Tongue (tissue), 2 donors: ENCODE measurements around the gene PLA2G2F. TPM values are rescaled to one million over a fixed set of nuclear protein-coding genes. Genes with fewer than 3 reads are reported as not detected.

Experiments used
- DNase-seq: peaks from one replicate; pipeline ENCODE4 v3.0.0-alpha.2; 2015
- total RNA-seq: library from RNA; depleted of rRNA; stranded (reverse); fragments of >200 nt; gene quantifications from one replicate; pipeline ENCODE4 v1.2.3, GENCODE V29; 2014

Gene PLA2G2F
- total RNA-seq, result not detected

DNA sequence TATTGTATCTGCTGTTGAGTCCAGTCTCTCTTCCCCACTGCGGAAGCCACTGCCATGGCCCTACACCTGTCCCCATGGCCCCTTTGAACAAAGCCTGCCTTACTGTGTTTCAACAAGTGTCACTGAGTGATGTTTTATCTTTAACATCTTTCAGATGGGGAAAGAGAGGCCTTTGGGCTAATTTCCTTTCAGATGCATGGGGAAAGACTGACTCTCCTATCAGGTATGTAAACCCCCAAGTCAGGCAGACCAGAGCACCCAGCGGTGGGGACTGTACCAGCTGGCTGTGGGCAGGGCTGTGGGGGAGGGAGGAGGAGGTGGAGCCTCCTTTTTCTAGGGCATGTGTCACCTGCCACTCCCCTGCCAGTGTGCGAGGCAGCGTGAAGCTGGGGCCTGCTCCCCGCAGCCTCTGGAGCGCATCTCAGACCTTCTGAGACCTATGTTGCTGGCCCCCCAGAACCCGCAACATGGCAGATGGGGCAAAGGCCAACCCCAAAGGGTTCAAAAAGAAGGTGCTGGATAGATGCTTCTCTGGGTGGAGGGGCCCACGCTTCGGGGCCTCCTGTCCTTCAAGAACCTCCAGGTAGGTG is at the start of gene PLA2G2F:
PLA2G2F (plus strand) TSS at position 363 of the 590 bp plus-strand sequence; CDS start at position 468, 105 bp downstream.
- DNase-seq, result no peak

GRCh38 chr1:20089328-20090077 is 49.6 kb upstream of the PLA2G2F start:
- no peak for DNase-seq

DNA sequence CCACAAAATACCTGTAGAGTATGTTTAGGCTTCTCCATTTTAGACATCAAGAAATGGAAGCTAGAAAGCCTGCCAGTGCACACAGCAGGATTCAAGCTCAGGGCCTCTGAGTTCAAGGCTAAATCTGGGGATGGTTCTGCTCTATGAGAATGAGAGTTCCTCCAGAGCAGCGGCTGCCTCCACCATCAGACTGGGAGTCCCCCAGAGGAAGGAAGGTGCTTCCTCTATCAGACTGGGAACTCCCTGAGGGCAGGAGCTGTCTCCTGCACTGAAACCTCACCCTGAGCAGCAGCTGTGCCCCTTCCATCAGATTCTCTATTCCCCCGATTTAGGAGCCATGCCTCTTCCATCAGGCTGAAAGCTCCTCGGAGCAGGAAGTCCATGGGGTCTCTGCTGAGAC is 49.0 kb upstream of the PLA2G2F start:
- no peak for DNase-seq

GRCh38 chr1:20090641-20091040 is 48.5 kb upstream of the PLA2G2F start:
- DNase-seq, result no peak

- DNase-seq, result no peak
Observed at GRCh38 chr1:20093303-20093702, 45.8 kb upstream of the PLA2G2F start.

- DNase-seq, result peak; percentile 28
Observed at GRCh38 chr1:20093940-20094391, 45.2 kb upstream of the PLA2G2F start.

DNA sequence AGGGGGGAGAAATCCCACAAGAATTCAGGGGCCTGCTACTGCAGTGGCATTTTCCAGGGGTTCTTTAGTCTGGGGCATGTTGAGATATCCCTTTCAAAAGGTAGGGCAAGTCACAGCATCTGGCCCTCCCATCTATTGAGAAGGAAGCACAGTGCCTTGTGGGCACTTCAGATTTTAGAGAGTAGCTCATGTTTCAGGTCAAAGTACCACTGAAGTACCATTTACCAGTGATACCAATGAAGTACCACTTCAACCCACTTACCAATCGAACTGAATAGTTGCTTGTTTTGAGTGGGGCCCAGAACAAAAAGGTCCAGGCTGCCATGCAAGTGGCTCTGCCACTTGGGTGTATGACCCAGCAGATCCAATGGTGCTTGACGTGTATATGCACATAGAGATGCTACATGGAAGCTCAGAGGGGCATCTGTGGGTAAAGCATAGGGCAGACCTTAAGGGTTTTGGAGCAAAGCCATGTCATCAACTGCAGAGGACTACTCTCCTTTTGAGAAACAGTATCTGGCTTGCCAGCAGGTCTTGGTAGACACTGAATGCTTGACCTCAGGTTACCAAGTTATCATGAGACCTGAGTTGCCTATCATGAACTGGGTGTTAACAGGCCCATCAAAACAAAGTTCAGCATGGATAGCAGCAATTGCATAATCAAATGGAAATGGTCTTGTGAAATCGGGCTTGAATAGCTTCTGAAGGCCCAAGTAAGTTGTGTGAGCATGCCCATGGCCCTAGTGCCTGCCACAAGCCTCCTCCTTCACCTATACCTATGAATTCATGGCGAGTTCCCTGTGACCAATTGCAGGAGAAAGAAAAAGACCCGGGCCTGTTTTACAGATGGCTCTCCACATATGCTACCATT is 43.3 kb upstream of the PLA2G2F start:
- no peak for DNase-seq

GRCh38 chr1:20096840-20097447 is 42.2 kb upstream of the PLA2G2F start:
- DNase-seq, result no peak

DNA sequence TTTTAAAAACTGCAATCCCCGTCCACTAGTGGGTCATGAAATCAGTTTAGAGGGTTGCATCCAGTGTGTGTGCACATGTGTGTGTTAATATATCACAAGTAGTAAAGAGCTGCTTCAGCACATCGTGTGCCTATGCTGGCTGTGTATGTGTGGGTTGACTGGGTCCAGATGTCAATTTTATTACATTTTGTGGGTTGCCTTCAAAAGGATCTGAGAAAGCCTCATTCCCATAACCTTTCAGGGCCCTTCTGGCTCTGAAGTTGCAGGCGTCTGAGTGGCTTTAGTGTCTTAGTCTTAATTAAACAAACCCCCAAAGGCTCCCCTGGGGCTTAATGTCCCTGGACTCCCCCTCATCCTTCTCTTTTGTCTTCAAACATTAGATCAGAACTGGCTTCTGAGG is 39.6 kb upstream of the PLA2G2F start:
- no peak for DNase-seq

GRCh38 chr1:20100632-20101355 is 38.3 kb upstream of the PLA2G2F start:
- DNase-seq, result peak; percentile 54

DNA sequence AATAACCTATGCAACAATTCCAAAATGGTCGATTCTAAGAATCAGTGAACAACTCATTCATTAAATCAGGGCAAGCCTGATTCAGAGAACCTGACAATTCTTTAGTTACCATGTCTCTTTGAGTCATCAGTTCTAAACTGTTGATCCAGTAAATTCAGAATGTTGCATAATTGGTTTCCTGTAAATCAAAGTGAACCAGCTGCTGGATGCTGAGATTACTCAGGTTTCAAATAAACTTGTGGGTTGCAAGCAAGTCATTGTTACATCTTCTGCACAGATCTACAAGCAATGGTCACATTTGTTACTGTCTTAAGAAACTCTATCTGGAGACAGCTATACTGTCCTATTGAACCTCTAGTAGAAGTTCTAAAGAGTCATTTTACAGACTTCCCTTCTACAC is 36.2 kb upstream of the PLA2G2F start:
- no peak for DNase-seq

DNA sequence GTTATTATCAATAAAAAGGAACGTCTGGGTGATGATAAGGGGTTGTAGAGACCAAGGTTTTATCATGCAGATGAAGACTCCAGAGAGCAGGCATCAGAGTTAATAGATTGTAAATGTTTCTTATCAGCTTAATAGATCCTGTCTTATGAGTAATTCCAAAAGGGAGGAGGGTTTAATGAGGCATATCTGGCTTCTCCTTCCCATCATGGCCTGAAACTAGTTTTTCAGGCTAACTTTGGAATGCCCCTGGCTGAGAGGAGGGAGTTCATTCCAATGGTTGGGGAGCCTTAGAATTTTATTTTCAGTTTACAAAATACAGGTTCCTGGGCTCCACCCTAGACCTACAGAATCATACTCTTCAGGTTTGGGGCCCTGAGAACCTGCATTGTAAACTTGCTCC is 33.3 kb upstream of the PLA2G2F start:
- no peak for DNase-seq

- no peak for DNase-seq
Observed at GRCh38 chr1:20107351-20107750, 31.8 kb upstream of the PLA2G2F start.

DNA sequence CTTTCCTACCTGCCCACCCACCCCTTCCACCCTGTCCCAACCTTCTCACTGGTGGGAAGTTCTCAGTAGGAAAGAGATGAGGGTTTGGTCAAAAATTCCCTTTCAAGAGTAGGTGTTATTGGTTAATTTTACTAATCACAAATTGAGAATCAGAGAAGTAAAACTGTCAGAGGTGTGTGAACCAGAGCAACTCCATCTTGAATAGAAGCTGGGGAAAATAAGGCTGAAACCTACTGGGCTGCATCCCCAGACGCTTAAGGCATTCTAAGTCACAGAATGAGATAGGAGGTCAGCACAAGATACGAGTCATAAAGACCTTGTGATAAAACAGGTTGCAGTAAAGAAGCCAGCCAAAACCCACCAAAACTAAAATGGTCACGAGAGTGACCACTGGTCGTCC is 31.3 kb upstream of the PLA2G2F start:
- DNase-seq, result no peak

- DNase-seq, result no peak
Observed at GRCh38 chr1:20108366-20109123, 30.6 kb upstream of the PLA2G2F start.

- DNase-seq, result no peak
Observed at GRCh38 chr1:20109223-20109856, 29.8 kb upstream of the PLA2G2F start.

DNA sequence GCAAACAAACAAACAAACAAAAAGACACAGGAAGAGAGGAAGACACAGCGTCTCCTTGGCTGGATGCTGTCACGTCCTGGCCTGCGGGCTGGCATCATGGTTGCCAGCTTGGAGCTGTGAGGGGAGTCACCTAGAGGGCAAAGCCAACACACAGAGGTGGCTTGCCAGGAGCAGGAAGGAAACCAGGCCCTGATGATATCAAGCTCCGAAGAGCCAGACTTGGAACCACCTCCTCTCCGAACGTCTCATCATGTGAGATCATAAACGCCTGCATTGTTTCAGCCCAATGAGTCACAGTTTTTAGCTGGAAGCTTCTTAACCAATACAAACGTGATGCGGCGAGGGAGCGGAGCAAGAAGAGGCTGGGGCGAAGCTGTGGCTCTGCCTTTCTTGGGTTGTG is 28.4 kb upstream of the PLA2G2F start:
- no peak for DNase-seq

- no peak for DNase-seq
Observed at GRCh38 chr1:20111452-20111851, 27.7 kb upstream of the PLA2G2F start.

DNA sequence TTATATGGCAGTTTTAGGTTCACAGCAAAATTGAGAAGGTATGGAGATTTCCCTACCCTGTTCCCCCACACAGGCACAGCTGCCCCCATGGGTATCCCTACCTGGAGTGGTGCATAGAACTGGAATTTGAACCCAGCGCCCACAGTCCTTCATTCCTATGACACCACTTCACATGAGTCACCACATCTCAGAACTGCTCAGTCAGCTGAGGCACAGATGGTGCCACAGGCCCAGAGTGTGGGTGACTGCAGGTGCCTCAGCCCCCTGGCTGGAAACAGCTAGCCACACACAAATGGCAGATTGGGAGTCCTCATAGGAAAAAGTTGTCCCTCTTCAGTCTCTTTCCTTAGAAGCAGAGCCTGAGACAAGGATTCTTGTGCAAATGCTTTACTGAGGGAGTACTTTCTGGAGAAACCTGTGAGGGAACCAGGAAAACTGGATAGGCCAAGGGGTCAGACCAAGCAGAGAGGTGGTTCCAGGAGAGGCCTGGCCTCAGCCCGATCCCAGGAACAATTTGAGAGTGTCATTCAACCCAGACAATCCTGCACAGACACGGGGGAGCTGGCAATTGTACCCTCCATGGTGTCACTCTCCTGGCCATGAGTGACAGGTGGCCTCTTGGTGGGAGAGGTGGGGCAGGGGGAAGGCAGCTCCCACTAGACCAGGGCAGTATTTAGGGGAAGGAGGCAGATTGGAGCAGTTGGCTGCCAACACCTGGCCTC is 26.7 kb upstream of the PLA2G2F start:
- DNase-seq, result no peak
